ENCODE data around the gene FAM50A.

DNA sequence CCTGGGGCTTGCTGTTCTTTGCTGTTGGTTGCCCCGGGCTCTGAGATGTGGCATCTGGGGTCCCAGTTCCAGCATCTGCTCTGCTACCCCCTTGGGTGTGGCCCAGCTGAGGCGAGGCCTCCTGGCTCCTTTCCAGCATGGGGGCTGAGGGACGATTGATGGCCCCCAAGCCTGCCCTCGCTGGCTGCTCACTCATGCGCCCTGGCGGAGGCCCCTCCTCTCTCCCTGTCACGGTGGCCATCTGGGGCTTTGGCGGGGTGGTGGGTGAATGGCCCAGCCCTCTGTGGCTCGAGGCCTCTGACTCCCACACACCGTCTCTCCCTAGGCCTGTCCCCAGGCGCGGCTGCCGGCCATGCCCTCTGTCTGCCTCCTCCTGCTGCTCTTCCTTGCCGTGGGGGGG, 15.9 kb downstream of the FAM50A start:
- TF ChIP-seq EZH2 (IDR thresholded peaks at IDR 0.05; ENCODE audit: insufficient read depth, poor library complexity, severe bottlenecking), result no peak
- TF ChIP-seq EZH2phosphoT487 (IDR thresholded peaks at IDR 0.05; ENCODE audit: insufficient read depth, low read depth), result no peak
